Parathyroid adenoma (tissue), 2 donors: ENCODE results near the gene WDSUB1.
A peak's percentile ranks its signal among the peaks of the same experiment; 100 is the strongest.

Experiments used
- H2AFZ ChIP-seq: fragments of 300-600 bp; sonication (generic); one replicate; pipeline ENCODE4 v1.7.0; 2017; ENCODE audit warnings: antibody characterized with exemption, mild to moderate bottlenecking
- H3K27ac ChIP-seq: fragments of 300-600 bp; sonication (generic); one replicate; pipeline ENCODE4 v1.7.0; 2017
- H3K27me3 ChIP-seq: fragments of 300-600 bp; sonication (generic); one replicate; pipeline ENCODE4 v1.7.0; 2017; ENCODE audit warnings: low read length; ENCODE audit not compliant: control insufficient read depth, insufficient read depth
- H3K36me3 ChIP-seq: fragments of 300-600 bp; sonication (generic); one replicate; pipeline ENCODE4 v1.7.0; 2017; ENCODE audit warnings: low read length; ENCODE audit not compliant: control insufficient read depth, insufficient read depth
- H3K4me1 ChIP-seq: fragments of 300-600 bp; sonication (generic); one replicate; pipeline ENCODE4 v1.7.0; 2017; ENCODE audit warnings: control low read depth
- H3K4me2 ChIP-seq: fragments of 300-600 bp; sonication (generic); one replicate; pipeline ENCODE4 v1.7.0; 2017; ENCODE audit warnings: low read length
- H3K4me3 ChIP-seq: fragments of 300-600 bp; sonication (generic); one replicate; pipeline ENCODE4 v1.7.0; 2017; ENCODE audit warnings: low read depth, low read length
- H3K79me2 ChIP-seq: fragments of 300-600 bp; sonication (generic); one replicate; pipeline ENCODE4 v1.7.0; 2017; ENCODE audit warnings: control low read depth
- H3K9ac ChIP-seq: fragments of 300-600 bp; sonication (generic); one replicate; pipeline ENCODE4 v1.7.0; 2017; ENCODE audit warnings: mild to moderate bottlenecking
- H3K9me3 ChIP-seq: fragments of 300-600 bp; sonication (generic); one replicate; pipeline ENCODE4 v1.7.0; 2017; ENCODE audit warnings: low read length; ENCODE audit not compliant: control insufficient read depth
- CTCF ChIP-seq: fragments of 300-600 bp; sonication (generic); IDR thresholded peaks from one replicate; pipeline ENCODE4 v1.7.0; 2017; ENCODE audit warnings: antibody characterized with exemption, mild to moderate bottlenecking
- donor health status: primary hyperparathyroidism.

The WDSUB1 gene

GRCh38 chr2:159262226-159262625 is 24.3 kb downstream of the WDSUB1 start:
- Histone ChIP-seq H3K36me3 (no peaks in the 10 kb centered on the region), H3K27ac (peak overlapping the region; percentile 39), H3K9ac (no peak overlapping the region), H3K79me2 (no peaks in the 10 kb centered on the region), H3K9me3 (no peaks in the 10 kb centered on the region), H3K4me3 (no peak overlapping the region), H3K4me1 (peaks cover 8% of the 10 kb centered on the region), H3K27me3 (no peaks in the 10 kb centered on the region), H2AFZ (no peak overlapping the region), H3K4me2 (peak overlapping the region; percentile 34)
- no peak for TF ChIP-seq CTCF

GRCh38 chr2:159256159-159256558 is 30.3 kb downstream of the WDSUB1 start:
- H3K79me2 ChIP-seq, result no peaks in the 10 kb centered on the region
- no peak overlapping the region for H3K4me2 ChIP-seq
- no peak for TF ChIP-seq CTCF
- no peaks in the 10 kb centered on the region for H3K36me3 ChIP-seq
- H3K27ac ChIP-seq, result no peak overlapping the region
- H3K4me3 ChIP-seq, result no peak overlapping the region
- H3K9ac ChIP-seq, result no peak overlapping the region
- H3K9me3 ChIP-seq, result no peaks in the 10 kb centered on the region
- H3K4me1 ChIP-seq, result no peaks in the 10 kb centered on the region
- no peaks in the 10 kb centered on the region for H3K27me3 ChIP-seq
- H2AFZ ChIP-seq, result no peak overlapping the region

GRCh38 chr2:159252905-159253304 is 33.6 kb downstream of the WDSUB1 start:
- Histone ChIP-seq H3K36me3 (no peaks in the 10 kb centered on the region), H3K9ac (no peak overlapping the region)

GRCh38 chr2:159251296-159252173 is 35.0 kb downstream of the WDSUB1 start:
- H2AFZ ChIP-seq, result no peak overlapping the region
- no peaks in the 10 kb centered on the region for H3K36me3 ChIP-seq
- H3K4me3 ChIP-seq, result no peak overlapping the region
- no peak overlapping the region for H3K4me2 ChIP-seq
- no peak overlapping the region for H3K9ac ChIP-seq
- peaks cover 3% of the 10 kb centered on the region for H3K79me2 ChIP-seq
- TF ChIP-seq CTCF, result no peak
- no peak overlapping the region for H3K27ac ChIP-seq
- H3K27me3 ChIP-seq, result no peaks in the 10 kb centered on the region
- no peaks in the 10 kb centered on the region for H3K4me1 ChIP-seq
- H3K9me3 ChIP-seq, result no peaks in the 10 kb centered on the region

More at GRCh38 chr2:159252905-159253304, 33.6 kb downstream of the WDSUB1 start:
- no peak overlapping the region for H3K4me2 ChIP-seq
- no peaks in the 10 kb centered on the region for H3K27me3 ChIP-seq
- H3K9me3 ChIP-seq, result no peaks in the 10 kb centered on the region
- H3K4me1 ChIP-seq, result no peaks in the 10 kb centered on the region
- H3K27ac ChIP-seq, result no peak overlapping the region
- H3K79me2 ChIP-seq, result peaks cover 3% of the 10 kb centered on the region
- no peak overlapping the region for H2AFZ ChIP-seq
- H3K4me3 ChIP-seq, result no peak overlapping the region
- no peak for TF ChIP-seq CTCF
